GM12878 (cell line): Measurements from ENCODE around the gene ELL. TPM values are rescaled to one million over a fixed set of nuclear protein-coding genes. Genes with fewer than 3 reads are reported as not detected.

Experiments
- ATF7 ChIP-seq: fragments of 450-650 bp; IDR thresholded peaks from 2 replicates; pipeline ENCODE4 v1.6.1; 2016; ENCODE audit warnings: low read depth, mild to moderate bottlenecking
- BACH1 ChIP-seq: fragments of 450-650 bp; IDR thresholded peaks from 2 replicates; pipeline ENCODE4 v1.6.1; 2017; ENCODE audit warnings: mild to moderate bottlenecking, borderline replicate concordance
- BHLHE40 ChIP-seq, 2 experiments: fragments of 450-650 bp in 1 of 2; IDR thresholded peaks; 2 replicates each; pipeline ENCODE4 v1.6.1; 2011 to 2017; ENCODE audit warnings: low read depth in 2 of 2, borderline replicate concordance in 1 of 2, improper control_type of control experiment in 1 of 2, low read length in 1 of 2, mild to moderate bottlenecking in 1 of 2
- CHD2 ChIP-seq: IDR thresholded peaks from 2 replicates; pipeline ENCODE4 v1.6.1; 2011; ENCODE audit warnings: low read depth, low read length, improper control_type of control experiment, borderline replicate concordance
- CREB1 ChIP-seq: IDR thresholded peaks from 2 replicates; pipeline ENCODE4 v1.6.1; 2012; ENCODE audit warnings: low read depth, mild to moderate bottlenecking, inconsistent platforms
- DPF2 ChIP-seq: fragments of 450-650 bp; IDR thresholded peaks from 2 replicates; pipeline ENCODE4 v1.6.1; 2017; ENCODE audit warnings: mild to moderate bottlenecking
- E2F4 ChIP-seq: IDR thresholded peaks from 2 replicates; pipeline ENCODE4 v1.6.1; 2012; ENCODE audit warnings: low read depth, low read length, improper control_type of control experiment
- ESRRA ChIP-seq: IDR thresholded peaks from 2 replicates; pipeline ENCODE4 v1.6.1; 2012; ENCODE audit warnings: mild to moderate bottlenecking, low read length, improper control_type of control experiment
- GATAD2B ChIP-seq: fragments of 450-650 bp; conservative IDR thresholded peaks from 2 replicates; pipeline ENCODE4 v1.6.1; 2017; ENCODE audit warnings: low read depth, mild to moderate bottlenecking, moderate library complexity
- HDAC2 ChIP-seq: fragments of 200-600 bp; sonication (generic); IDR thresholded peaks from 2 replicates; pipeline ENCODE4 v1.6.1; 2017
- HDGF ChIP-seq: fragments of 450-650 bp; IDR thresholded peaks from 2 replicates; pipeline ENCODE4 v1.6.1; 2016; ENCODE audit warnings: antibody characterized with exemption
- IKZF2 ChIP-seq, 2 experiments: fragments of 450-650 bp; IDR thresholded peaks; 2 replicates each; pipeline ENCODE4 v1.6.1; 2017; ENCODE audit warnings: mild to moderate bottlenecking in 2 of 2, moderate library complexity in 2 of 2
- IRF4 ChIP-seq: IDR thresholded peaks from 2 replicates; pipeline ENCODE4 v1.6.1; 2011; ENCODE audit warnings: low read depth, low read length
- JUND ChIP-seq: IDR thresholded peaks from 2 replicates; pipeline ENCODE4 v1.6.1; 2012; ENCODE audit warnings: low read depth, mild to moderate bottlenecking, low read length, improper control_type of control experiment, moderate library complexity
- MEF2B ChIP-seq: fragments of 450-650 bp; IDR thresholded peaks from 2 replicates; pipeline ENCODE4 v1.6.1; 2018; ENCODE audit warnings: mild to moderate bottlenecking, moderate library complexity; ENCODE audit not compliant: partially characterized antibody, poor library complexity, severe bottlenecking
- MXI1 ChIP-seq: fragments of 150-350 bp; IDR thresholded peaks from 2 replicates; pipeline ENCODE4 v1.6.1; 2011; ENCODE audit warnings: low read depth, mild to moderate bottlenecking, inconsistent platforms, low read length, improper control_type of control experiment
- NBN ChIP-seq: fragments of 450-650 bp; IDR thresholded peaks from 2 replicates; pipeline ENCODE4 v1.6.1; 2016
- NR2C2 ChIP-seq: IDR thresholded peaks from 2 replicates; pipeline ENCODE4 v1.6.1; 2011; ENCODE audit warnings: borderline replicate concordance, low read depth; ENCODE audit not compliant: control insufficient read depth, insufficient read length
- NR2F1 ChIP-seq: fragments of 450-650 bp; conservative IDR thresholded peaks from 2 replicates; pipeline ENCODE4 v1.6.1; 2017; ENCODE audit warnings: mild to moderate bottlenecking
- PAX5 ChIP-seq: IDR thresholded peaks from 2 replicates; pipeline ENCODE4 v1.6.1; 2011; ENCODE audit warnings: low read depth, low read length, borderline replicate concordance
- RELA ChIP-seq: fragments of 450-650 bp; IDR thresholded peaks from 2 replicates; pipeline ENCODE4 v1.8.0; 2014; ENCODE audit warnings: borderline replicate concordance; ENCODE audit not compliant: partially characterized antibody
- SMAD5 ChIP-seq: IDR thresholded peaks from 2 replicates; pipeline ENCODE4 v1.6.1; 2016; ENCODE audit warnings: antibody characterized with exemption, low read depth
- SMARCA5 ChIP-seq: fragments of 450-650 bp; IDR thresholded peaks from 2 replicates; pipeline ENCODE4 v1.6.1; 2017; ENCODE audit warnings: mild to moderate bottlenecking
- TAF1 ChIP-seq: IDR thresholded peaks from 2 replicates; pipeline ENCODE4 v1.6.1; 2011; ENCODE audit warnings: mild to moderate bottlenecking, low read depth, low read length, borderline replicate concordance
- USF2 ChIP-seq: IDR thresholded peaks from 2 replicates; pipeline ENCODE4 v1.6.1; 2011; ENCODE audit warnings: low read depth, low read length, improper control_type of control experiment, borderline replicate concordance
- YY1 ChIP-seq: IDR thresholded peaks from 2 replicates; pipeline ENCODE4 v1.6.1; 2011; ENCODE audit warnings: low read depth, mild to moderate bottlenecking, low read length
- ZNF207 ChIP-seq: fragments of 450-650 bp; IDR thresholded peaks from 2 replicates; pipeline ENCODE4 v1.6.1; 2014; ENCODE audit warnings: antibody characterized with exemption, mild to moderate bottlenecking, borderline replicate concordance
- ZNF274 ChIP-seq: IDR thresholded peaks from one replicate; pipeline ENCODE4 v1.8.0; 2011; ENCODE audit not compliant: insufficient read length, insufficient read depth
- ZNF622 ChIP-seq: fragments of 450-650 bp; IDR thresholded peaks from 2 replicates; pipeline ENCODE4 v1.6.1; 2017; ENCODE audit warnings: mild to moderate bottlenecking, inconsistent platforms
- polyA plus RNA-seq, 11 experiments: library from polyadenylated mRNA; depleted of rRNA in 4 of 11; unstranded in 6 of 11; stranded (reverse) in 5 of 11; fragments of >200 nt; fragmentation: Nextera tagmentation in 4 of 11; fragmentation: Illumina TruSeq in 1 of 11; extraction: Ambion mirVana in 4 of 11; extraction: Trizol in 1 of 11; gene quantifications; 1 replicate in 1 of 11; 2 replicates in 10 of 11; pipeline versions ENCODE4 v1.2.1 to v1.2.3, GENCODE V29; 2011 to 2016; ENCODE audit warnings: inconsistent platforms in 2 of 11, missing spikeins in 2 of 11, low read depth in 1 of 11
- total RNA-seq, 4 experiments: library from RNA; depleted of rRNA in 3 of 4; stranded (reverse); fragments of >200 nt in 3 of 4; fragmentation: Illumina TruSeq in 1 of 4; extraction: Trizol in 1 of 4; gene quantifications; 2 replicates each; pipeline versions ENCODE4 v1.2.1 to v1.2.3, GENCODE V29; 2013 to 2021

Gene ELL
- total and polyA plus RNA-seq, 10 of the 15 experiments (the other 5 are each of a cell fraction or from before 2014, with no cell fraction given): 0.91 to 25.0 (median 9.1) TPM

GRCh38 chr19:18433015-18433691 lies 88.7 kb downstream of the ELL start (continued):
- TF ChIP-seq ZNF274: no peak
- peak; percentile 41 for TF ChIP-seq MEF2B
- TF ChIP-seq MXI1: peak; percentile 64
- peak; percentile 47; the same call in 1 of the 2 replicates for TF ChIP-seq CREB1
- no peak for TF ChIP-seq HDAC2
- no peak for TF ChIP-seq PAX5
- TF ChIP-seq CHD2: peak; percentile 38; the same call in 1 of the 2 replicates
- peak; percentile 14 for TF ChIP-seq RELA
- TF ChIP-seq ZNF622: no peak
- peak; percentile 75; the same call in 1 of the 2 replicates for TF ChIP-seq ZNF207
- peak; percentile 63; the same call in 1 of the 2 replicates for TF ChIP-seq SMAD5
- TF ChIP-seq GATAD2B: peak; percentile 86
- 0 out of 2 replicates have a peak, but pooled peaks have one; percentile 75 for TF ChIP-seq SMARCA5
- 0 out of 2 replicates have a peak, but pooled peaks have one; percentile 11 for TF ChIP-seq IRF4
- peak; percentile 84 for TF ChIP-seq DPF2
- TF ChIP-seq BHLHE40 (IDR thresholded peaks at IDR 0.05; ENCODE audit: borderline replicate concordance in 1 of 2, low read depth in 2 of 2, low read length in 1 of 2): peak; percentile 85 to 96
- peak; percentile 36; the same call in 1 of the 2 replicates for TF ChIP-seq NR2F1
- peak; percentile 51; the same call in 1 of the 2 replicates for TF ChIP-seq TAF1
- TF ChIP-seq E2F4: no peak
- TF ChIP-seq NBN: peak; percentile 70; the same call in 1 of the 2 replicates
- TF ChIP-seq JUND: no peak
- peak; percentile 68 for TF ChIP-seq ATF7
- peak; percentile 94 for TF ChIP-seq YY1
- peak; percentile 66; the same call in 1 of the 2 replicates for TF ChIP-seq BACH1
- TF ChIP-seq HDGF: peak; percentile 91
- peak; percentile 31 to 44; a peak in 2 of 4 replicates for TF ChIP-seq IKZF2 (IDR thresholded peaks at IDR 0.05)
- TF ChIP-seq NR2C2: no peak
- no peak for TF ChIP-seq ESRRA
- peak; percentile 6; the same call in 1 of the 2 replicates for TF ChIP-seq USF2
